ENCODE measurements around the gene NDUFAF8.

GRCh38 chr17:81230043-81230820, 8.9 kb upstream of the NDUFAF8 start:
- TF ChIP-seq CTCF (IDR thresholded peaks at IDR 0.05) (peak; percentile 12 to 28 (median 17)), POLR2A (IDR thresholded peaks at IDR 0.05) (no peak)
